Mesenteric fat pad (tissue), 1 donor: ENCODE data around the gene SLC6A5. TPM values are rescaled to one million over a fixed set of nuclear protein-coding genes. Genes with fewer than 3 reads are reported as not detected.

Experiments
- DNase-seq: peaks from one replicate; pipeline ENCODE4 v3.0.0-alpha.2; 2020; ENCODE audit warnings: low spot score
- total RNA-seq: library from RNA; stranded (reverse); fragmentation: NEBNext Ultra II Directional; extraction: Animal tissue kit (Norgen Biotek cat#: 25700); gene quantifications from one replicate; pipeline ENCODE4 v1.2.1, GENCODE V29; 2021
- donor health status: DM: yes; HTN: yes; CAD: no.

The SLC6A5 gene
- total RNA-seq, 1 donor from 2014 or later: not detected

DNA sequence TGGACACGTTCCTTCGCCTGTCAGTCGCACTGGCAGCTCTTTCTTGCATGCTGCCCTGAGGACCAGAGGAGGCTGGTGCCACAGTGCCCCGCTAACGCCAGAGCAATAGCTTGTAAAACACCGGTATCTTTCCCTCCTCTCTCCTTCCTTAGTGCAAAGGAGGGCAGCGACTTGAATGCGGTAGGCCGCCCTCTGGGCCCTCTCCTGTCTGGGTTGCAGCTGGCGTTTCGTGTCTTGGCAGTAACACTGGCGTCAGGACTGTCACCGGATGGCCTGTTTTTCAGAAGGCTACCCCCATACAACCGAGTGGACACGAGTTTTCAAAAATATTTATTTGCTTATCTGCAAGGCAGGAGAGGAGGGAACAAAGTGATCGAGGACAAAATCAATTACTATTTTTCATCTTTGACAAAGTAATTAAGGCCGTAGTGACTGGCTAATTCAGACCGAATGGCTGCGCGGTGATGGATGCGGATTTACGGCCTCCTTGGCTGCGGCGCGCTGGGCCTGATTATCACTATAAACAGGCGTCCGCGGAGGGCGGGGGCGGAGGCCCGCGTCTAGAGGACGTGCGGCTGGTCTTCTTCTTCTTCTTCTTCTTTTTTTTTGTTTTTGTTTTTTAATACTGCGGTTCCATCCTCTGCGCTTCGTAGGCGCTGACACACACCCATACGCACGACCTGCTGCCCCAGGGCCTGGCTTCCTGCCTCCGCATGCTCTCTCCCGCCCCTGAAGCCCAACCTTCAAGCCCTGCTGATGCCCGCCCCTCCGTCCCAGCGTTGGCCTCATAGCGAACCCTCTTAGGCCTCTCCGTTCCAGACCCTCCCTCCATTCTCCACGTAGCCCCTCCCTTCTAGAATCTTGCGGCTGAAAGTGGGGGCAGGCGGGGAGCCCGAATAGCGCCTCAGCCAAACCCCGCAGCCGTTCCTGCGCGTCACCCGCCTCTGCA, 2.9 kb upstream of the SLC6A5 start:
- no peak for DNase-seq

DNA sequence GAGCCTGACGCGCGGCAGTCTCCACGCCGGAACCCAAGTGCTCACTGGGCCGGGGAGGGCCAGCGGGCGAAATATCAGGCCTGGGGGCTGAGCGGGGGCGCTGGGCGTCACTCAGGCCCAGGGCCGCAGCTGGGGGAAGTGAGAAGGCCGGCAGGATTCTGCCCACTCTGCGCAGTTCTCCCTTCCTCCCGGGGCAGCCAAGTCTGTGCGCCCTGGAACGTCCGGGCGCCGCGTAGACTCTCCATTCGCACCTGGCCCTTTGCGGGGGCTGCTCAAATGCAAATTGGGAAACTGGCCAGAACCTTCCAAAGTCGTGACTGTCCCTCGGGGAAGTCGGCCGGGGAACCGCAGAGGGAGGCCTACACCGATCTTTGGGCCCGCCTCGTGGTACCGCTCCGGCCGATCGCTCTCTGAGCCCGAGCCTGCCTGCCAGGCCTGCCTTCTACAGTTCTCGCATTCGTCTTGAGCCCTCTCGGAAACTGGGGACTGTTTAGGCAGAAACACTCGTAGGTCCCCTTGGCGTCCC, 2.2 kb upstream of the SLC6A5 start:
- DNase-seq: no peak

GRCh38 chr11:20597680-20598484, 1.5 kb upstream of the SLC6A5 start:
- no peak for DNase-seq

DNA sequence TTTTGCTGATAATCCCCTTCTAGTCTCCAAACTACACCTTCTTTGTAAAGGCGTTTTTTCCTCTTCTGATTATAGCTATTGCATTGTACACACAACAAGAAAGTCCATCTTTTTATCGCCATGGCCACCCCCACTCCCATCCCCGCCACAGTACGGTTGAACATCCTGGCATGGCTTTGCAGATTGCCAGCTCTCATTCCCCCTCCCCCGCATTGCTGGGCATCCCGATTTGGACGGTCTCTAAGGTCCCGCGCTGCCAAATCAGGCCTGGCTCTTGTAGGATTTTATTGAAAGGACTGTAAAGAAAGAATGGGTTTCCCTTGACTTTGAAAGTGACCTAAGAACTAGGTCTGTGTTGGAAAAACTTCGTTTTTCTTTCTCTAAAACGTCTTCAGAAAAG, 916 bp upstream of the SLC6A5 start:
- DNase-seq: no peak

DNA sequence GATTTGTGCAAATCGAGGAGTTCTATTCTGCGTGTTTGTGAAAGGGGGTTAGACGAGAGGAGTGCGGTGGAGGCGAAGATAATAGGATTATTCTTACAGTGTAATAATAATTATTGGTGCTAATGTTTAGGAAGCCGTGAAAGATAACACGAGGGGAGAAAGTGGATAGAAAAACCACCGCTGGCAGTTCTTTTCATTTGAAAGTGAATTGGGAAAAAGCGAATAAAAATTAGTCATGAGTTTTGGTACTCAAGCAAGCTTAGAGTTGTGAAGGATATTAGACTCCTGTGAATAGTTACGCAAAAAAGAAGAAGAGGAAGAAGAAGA, 575 bp downstream of the SLC6A5 start:
- DNase-seq: no peak

DNA sequence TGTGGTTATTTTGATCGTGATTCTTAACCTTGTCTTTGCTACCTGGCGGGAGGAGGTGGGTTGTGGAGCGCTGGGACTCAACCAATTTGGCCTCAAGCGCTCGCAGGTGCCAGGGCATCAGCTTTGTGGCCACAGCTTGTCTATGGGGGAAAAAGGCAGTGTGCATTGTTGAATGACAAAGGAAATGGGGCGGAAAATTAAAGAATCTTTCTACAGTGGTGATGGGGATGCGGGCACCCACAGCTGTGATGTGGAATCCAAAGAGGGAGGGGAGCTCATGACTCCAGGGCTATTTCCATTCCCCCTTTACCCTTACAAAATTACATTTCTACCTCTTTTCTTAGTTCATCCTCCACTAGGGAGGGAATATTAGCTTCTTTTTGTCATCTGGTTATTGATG, 1.1 kb downstream of the SLC6A5 start:
- no peak for DNase-seq

DNA sequence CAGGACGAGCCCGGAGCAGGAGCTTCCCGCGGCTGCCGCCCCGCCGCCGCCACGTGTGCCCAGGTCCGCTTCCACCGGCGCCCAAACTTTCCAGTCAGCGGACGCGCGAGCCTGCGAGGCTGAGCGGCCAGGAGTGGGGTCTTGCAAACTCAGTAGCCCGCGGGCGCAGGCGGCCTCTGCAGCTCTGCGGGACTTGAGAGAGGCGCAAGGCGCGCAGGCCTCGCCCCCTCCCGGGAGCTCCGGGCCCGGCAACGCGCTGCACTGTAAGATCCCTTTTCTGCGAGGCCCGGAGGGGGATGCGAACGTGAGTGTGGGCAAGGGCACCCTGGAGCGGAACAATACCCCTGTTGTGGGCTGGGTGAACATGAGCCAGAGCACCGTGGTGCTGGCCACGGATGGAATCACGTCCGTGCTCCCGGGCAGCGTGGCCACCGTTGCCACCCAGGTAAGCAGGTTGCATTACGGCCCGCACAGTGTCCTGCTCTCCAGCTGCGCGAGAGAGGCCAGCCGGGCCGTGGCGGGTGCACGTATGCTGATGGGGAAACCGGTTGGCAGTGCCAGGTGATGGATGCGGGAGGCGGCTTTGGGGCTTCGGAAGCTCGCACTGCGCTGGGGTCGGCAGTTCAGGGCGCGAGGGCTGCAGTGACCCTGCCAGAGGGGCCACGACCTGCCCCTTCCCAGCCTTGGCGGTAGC, 2.0 kb downstream of the SLC6A5 start:
- DNase-seq: no peak

DNA sequence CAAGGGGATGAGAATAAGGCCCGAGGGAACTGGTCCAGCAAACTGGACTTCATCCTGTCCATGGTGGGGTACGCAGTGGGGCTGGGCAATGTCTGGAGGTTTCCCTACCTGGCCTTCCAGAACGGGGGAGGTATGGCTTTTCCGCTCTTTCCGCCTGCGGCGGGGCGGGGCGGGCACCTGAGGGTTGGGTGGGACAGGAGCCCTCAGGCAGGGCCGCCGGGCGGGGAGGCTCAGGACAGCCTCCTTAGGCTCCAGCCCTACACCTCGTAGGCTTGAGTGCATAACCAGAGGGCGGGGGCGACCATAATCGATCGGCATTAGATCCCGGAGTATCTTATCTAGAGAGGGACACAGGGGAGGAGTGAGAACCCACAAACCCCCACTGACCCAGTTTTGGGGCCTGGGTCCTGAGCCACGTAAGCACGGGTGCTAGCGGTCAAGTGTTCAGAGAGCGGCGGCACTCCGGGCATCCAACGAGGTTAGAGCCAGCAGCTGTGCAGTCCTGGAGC, 4.9 kb downstream of the SLC6A5 start:
- DNase-seq: no peak

- no peak for DNase-seq
Measured at GRCh38 chr11:20604864-20605601, 5.6 kb downstream of the SLC6A5 start.

GRCh38 chr11:20605602-20606091, 6.2 kb downstream of the SLC6A5 start:
- no peak for DNase-seq

- no peak for DNase-seq
Measured at GRCh38 chr11:20608934-20609333, 9.5 kb downstream of the SLC6A5 start.

DNA sequence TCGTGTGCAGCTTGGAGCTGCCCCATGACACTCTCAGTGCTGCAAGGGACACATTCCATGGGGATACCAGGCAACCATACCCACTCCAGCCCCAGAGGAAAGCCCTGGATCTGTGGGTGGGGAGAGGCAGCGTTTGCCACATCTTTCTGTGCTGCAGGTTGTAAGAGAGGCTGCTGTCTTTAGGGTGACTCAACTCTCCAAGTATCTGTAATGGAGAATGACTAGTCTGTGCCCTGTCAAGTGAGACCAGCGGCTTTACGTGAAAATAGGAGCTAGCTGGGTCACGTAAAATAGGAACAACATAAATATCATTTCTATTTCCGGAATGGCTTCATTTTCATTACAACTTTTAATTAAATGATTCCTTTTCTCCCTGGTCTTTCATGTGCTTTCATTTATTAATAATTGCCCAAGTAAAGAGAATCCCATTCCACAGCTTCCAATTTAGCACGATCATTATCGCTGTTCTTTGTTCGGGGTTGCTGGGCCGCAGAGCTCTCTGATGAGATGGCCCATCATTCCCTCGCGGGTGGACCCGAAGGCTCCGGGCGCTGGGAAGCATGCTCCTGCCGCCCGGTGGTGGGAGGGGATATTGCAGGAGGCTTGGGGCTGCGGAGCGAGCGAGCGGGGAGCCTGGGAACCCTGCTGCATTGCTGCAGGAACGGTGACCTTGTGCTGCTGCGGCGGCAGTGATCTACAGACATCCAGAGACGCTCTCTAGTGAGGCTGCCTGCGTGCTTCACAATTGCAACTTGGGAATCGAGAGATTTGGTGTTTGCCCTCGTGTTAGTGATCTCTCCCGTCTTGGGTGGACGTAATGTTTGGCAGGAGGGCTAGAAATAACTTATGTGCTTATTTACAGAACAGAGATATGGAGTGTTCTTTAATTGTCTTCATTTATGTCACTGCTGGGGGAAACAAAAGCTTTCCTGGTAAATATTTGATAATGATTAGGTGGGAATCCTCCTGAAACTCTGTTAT, 10.6 kb downstream of the SLC6A5 start:
- no peak for DNase-seq

- DNase-seq: no peak
Measured at GRCh38 chr11:20610825-20611224, 11.4 kb downstream of the SLC6A5 start.

- DNase-seq: no peak
Measured at GRCh38 chr11:20611445-20611844, 12.0 kb downstream of the SLC6A5 start.

GRCh38 chr11:20611892-20612291, 12.5 kb downstream of the SLC6A5 start:
- no peak for DNase-seq

DNA sequence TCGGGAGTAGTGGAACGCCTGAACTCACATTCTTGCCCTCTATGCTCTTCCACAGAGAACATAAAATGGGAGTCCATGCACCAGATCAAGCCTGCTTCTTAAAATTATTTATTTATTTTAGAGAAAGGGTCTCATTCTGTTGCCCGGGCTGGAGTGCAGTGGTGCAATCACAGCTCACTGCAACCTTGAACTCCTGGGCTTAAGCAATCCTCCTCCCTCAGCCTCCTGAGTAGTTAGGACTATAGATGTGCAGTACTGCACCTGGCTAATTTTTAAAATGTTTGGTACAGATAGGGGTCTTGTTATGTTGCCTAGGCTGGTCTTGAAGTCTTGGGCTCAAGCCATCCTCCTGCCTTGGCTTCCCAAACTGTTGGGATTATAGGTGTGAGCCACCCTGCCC, 13.0 kb downstream of the SLC6A5 start:
- no peak for DNase-seq

DNA sequence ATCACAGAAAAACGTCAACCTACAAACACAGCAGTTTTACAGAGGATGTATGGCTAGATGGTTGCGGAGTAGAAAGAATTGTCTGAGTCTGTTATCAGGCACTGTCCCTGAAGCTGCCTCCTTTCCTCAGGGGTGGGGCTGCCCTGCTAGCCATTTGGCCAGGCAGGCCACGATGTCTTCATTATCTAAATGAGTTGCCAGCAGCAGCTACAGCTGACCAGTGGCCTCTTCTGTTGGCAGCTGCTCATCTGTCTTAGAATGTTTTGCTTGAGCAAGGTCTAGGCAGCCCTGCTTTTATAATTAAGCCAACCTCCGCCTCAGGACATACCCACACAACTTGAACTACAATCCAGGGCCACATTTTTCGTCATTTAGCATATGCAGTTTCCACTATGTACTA, 17.5 kb downstream of the SLC6A5 start:
- DNase-seq: no peak

GRCh38 chr11:20617346-20618005, 18.1 kb downstream of the SLC6A5 start:
- DNase-seq: no peak

DNA sequence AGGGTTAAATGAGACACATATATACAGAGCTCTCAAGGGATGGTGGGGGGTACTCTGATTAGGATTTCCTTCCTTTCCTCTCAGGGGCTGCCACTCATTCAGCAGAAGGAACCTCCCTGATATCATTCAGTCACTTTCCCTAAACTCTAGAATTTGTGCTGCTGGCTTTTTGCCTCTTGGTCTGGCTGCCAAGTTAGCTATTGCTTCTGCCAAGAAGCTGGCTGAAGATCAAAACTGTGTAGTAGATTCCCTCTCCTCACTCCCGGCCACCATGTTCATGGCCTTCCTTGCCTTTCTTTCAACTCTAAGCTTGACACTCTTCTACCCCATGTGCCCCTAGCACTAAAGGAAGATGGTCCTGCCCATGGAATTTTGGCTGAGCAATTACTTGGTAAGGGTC, 18.7 kb downstream of the SLC6A5 start:
- no peak for DNase-seq
